LoVo (cell line): ENCODE data around the gene MAGEB17.
"Not testable (repeated sequence)": the region's sequence is repeated elsewhere in the genome, so short reads cannot be mapped to it uniquely, and the experiment has no call there.

Experiments used
- DNase-seq: peaks from one replicate; pipeline ENCODE4 v3.0.0-alpha.2; 2016; ENCODE audit warnings: low spot score

MAGEB17 gene, protein sequence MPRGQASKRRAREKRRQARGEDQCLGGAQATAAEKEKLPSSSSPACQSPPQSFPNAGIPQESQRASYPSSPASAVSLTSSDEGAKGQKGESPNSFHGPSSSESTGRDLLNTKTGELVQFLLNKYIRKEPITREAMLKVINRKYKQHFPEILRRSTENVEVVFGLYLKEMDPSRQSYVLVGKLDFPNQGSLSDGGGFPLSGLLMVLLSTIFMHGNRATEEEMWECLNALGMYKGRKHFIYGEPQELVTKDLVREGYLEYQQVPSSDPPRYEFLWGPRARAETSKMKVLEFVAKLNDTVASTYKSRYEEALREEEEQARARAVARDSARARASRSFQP

DNA sequence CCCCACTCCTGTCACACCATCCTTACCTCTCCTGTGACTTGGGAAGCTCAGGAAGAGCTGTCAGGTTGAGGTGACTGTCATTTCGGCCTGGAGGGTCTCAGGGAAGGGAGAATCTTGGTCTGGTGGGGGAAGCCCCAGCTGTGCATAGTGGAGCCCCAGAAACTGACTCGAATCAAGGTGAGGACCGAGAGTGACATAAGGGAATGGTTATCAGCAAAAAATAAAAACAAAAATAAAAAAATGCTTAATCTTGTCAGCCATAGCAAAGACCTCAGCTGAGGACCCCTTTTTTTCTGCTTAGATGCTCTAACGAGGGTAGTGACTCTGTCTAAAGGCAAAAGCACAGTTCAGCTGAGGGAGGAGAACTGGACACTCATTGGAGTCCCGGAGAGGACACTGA, at the start of gene MAGEB17:
MAGEB17 (plus strand) TSS at position 301 of the 400 bp plus-strand sequence. CDS start 2,902 bp downstream, outside the sequence.
- no peak for DNase-seq

DNA sequence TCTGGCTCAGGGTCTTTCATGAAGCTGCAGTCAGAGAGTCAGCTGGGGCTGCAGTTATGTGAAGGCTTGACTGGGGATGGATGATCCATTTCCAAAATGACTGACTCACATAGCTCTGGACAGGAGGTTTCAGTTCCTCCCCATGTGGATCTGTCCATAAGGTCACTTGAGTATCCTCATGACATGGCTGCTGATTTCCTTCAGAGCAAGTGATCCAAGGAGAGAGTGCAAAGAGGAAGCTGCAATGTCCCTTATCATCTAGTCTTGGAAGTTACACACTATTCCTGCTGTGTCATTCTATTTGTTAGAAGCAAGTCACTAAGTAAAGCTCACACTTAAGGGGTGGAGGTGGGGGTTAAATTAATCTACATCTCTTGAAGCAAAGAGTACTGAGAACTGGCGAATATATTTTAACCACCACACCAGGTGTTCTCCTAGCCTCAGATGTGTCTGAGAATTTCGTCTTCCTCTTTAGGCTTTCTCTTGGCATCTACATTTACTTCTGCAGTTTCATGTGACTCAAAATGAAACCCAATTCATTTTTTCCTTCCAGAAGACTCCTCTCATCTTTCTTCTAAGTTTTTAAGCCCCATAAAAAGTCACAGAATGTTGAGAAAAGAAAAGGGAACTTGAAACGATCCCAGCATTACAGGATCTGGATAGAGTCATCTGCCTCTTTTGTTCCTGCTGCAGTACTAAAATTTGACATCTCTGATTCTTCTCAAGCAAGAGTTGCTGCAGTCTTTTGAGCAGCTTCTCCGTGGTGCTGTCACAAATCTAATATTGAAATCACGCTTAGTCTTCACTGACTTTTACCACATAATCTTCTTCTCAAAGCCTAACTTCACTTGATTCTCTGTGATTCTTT, 47.7 kb upstream of the MAGEB17 start:
- DNase-seq, result no peak

- DNase-seq, result no peak
Observed at GRCh38 chrX:16120431-16120830, 46.9 kb upstream of the MAGEB17 start.

GRCh38 chrX:16123222-16123786, 44.0 kb upstream of the MAGEB17 start, which contains the start of gene GRPR:
Gene GRPR, plus strand, starts transcription at chrX:16123565. Its CDS starts 389 bp downstream, at chrX:16123954.
- peak; percentile 60 for DNase-seq

GRCh38 chrX:16124201-16124600, 43.1 kb upstream of the MAGEB17 start:
- DNase-seq, result no peak

- no peak for DNase-seq
Observed at GRCh38 chrX:16125520-16126149, 41.6 kb upstream of the MAGEB17 start.

DNA sequence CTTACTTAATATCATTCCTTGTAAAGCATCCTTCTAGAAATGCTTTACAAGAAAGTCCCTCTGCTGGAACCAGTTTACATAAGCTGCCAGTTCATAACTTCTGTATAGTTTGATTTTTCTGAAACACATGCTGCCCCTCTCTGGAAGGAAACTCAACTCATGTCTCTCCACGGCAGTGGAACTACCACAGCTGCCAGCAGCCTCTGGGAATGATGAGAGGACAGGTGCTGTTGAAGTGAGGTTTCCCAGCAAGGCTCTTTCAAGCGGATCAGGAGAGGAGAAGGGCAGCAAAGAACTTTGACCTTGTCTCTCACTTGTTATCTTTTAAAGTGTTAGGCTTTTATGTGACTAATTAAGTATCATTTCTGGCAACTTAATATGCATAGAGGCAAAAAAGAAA, 36.6 kb upstream of the MAGEB17 start:
- no peak for DNase-seq

DNA sequence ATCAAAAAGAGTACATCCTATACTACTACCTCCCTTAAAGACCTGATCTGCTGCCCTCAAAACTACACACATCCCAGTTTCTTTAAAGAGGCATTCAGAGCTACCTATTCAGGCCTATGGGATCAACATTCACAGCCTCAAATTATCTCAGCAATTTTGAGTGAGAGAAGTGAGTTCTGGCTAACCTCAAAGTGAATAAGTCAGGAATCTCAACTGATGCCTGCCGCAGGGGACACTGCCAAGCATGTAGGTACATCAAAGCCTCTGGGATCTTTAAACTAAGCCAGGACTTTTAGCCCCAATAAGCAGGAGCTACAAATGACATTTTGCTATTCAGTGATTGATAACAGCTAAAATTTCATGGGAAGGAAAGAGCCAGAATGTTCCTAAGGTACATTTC, 32.3 kb upstream of the MAGEB17 start:
- DNase-seq, result no peak

- DNase-seq, result no peak
Observed at GRCh38 chrX:16136080-16136479, 31.2 kb upstream of the MAGEB17 start.

DNA sequence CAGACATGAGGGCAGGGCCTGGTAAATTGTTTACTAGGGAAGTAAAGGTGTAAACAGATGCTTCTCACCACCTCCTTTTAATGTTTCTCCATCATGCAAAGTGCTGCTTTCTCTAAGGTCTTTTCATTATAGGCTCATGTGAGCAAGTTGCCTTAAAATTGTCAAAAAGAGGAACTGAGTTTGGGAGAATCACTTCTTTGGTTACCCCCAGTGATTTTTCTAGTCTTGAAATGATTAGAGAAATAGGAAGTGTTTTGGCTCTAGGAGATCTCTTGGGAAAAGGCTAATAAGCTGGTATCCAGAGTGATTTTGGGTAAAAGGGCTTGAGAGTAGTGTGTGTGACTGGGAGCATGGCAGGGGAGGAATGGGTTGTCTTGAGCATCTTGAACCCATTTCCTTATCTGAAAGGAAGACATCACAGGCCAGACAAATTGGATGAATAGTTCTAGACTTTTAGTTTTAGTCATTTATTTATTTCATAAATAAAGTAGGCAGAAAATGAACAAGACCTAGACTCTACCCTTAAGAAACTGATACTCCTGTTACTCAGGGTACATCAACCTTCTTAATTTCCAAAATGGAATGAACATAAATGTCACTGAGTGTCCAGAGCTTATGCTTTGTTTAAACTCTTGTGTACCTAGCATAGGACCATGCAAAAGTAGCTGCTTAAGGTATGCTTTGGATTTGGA, 29.7 kb upstream of the MAGEB17 start:
- DNase-seq, result no peak

- no peak for DNase-seq
Observed at GRCh38 chrX:16138108-16138427, 29.2 kb upstream of the MAGEB17 start.

GRCh38 chrX:16140448-16140847, 26.8 kb upstream of the MAGEB17 start:
- no peak for DNase-seq

GRCh38 chrX:16140983-16141382, 26.3 kb upstream of the MAGEB17 start:
- DNase-seq, result no peak

GRCh38 chrX:16141422-16142245, 25.6 kb upstream of the MAGEB17 start:
- DNase-seq, result no peak

- DNase-seq, result no peak
Observed at GRCh38 chrX:16142246-16142558, 25.1 kb upstream of the MAGEB17 start.

DNA sequence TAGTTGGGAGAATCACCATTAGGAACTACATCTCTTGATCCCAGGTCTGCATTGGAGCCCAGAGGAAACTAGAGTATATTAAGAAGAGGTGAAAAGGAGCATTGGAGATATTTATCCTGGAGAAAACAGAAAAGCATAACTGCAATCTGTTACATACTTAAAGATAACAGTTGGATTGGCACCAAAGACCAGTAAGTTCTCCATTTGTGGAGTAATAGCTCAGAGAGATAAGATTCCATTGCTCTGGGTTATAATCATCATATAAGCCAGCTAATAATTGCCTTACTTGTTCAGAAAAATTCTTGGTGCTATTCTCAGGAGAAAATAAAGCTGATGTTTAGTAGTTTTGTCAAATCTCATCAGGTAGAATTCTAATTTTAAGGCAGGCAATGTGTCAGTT, 23.3 kb upstream of the MAGEB17 start:
- DNase-seq, result no peak

- no peak for DNase-seq
Observed at GRCh38 chrX:16144420-16144819, 22.9 kb upstream of the MAGEB17 start.

DNA sequence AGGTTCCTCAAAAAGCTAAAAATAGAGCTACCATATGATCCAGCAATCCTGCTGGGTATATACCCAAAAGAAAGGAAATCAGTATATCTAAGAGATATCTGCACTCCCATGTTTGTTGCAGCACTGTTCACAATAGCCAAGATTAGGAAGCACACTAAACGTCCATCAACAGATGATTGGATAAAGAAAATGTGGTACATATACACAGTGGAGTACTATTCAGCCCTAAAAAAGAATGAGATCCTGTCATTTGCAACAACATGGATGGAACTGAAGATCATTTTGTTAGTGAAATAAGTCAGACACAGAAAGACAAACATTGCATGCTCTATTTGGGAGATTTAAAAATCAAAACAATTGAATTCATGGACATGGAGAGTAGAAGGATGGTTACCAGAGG, 22.2 kb upstream of the MAGEB17 start:
- DNase-seq, result not testable (repeated sequence)

DNA sequence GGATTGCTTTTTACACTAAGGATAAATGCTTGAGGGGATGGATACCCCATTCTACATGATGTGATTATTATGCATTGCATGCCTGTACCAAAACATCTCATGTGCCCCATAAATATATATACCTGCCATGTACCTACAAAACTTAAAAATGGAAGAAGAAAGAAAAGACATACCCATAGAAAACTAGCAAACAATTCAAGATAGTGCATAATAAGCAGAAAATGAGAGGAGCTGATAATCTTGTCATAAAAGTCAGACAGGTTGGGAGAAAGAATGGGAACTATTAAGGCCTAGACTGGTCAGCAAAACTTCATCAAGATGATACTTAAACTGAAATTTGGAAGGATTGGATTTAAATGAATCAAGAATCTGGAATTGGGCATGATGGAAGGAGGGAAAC, 21.6 kb upstream of the MAGEB17 start:
- DNase-seq, result no peak

DNA sequence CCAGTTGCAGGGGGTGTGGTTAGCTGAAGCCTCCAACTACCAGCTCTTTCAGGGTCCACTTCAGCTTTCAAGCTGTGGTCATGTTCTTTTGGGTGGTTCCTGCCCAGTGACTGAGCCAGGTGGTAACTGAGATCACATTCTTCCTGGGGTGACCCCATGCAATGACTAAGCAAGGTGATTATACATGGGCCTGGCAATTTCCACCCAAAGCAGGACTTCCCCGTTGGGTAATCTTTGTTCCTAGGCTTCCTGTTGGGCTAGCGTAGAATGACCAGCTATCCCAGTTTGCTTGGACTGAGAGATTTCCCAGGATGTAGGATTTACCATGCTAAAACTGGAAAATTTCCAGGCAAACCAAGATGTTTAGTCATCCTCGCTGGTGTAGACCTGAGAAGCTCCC, 18.4 kb upstream of the MAGEB17 start:
- DNase-seq, result peak; percentile 2

DNA sequence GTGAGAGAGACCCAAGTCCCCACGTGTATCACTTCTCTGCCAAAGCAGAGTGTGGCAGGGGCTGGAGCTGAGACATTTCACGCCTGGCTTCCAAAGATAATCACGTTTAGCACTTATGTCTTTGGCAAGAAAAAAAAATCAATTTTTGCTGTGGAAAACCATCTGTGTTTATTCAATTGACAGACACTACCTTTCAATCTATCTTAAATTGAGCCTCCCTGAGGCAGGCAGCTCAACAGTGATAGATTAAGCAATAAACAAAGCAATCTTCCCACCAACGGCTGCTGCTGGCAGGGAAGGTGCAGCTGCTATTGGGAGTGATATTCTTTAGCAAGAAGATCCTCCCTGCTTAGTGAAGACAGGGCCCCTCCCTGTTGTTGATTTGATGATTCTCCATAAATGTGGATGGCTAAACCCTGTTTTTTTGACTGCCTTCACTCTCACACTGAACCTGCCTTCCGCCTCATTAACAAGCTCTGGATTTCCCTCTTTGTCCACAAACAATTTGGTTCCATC, 11.6 kb upstream of the MAGEB17 start:
- no peak for DNase-seq
